OCI-LY7 (cell line): ENCODE measurements around the gene PDE6G. TPM values are rescaled to one million over a fixed set of nuclear protein-coding genes. Genes with fewer than 3 reads are reported as not detected.

Experiments used
- BruUV-seq: library from RNA; stranded (reverse); fragments of 400-500 nt; replicated peaks from 2 replicates; lab custom pipeline; 2021; lab: Mats Ljungman, UMichigan
- CTCF ChIA-PET: fragments of 300-600 bp; sonication (Branson Sonifier 250); formaldehyde crosslinking; loops from one replicate; lab custom pipeline; 2022; ENCODE audit warnings: antibody characterized with exemption; ENCODE audit not compliant: unreplicated experiment; lab: Charles Lee
- POLR2A ChIA-PET: fragments of 300-600 bp; sonication (Branson Sonifier 250); formaldehyde crosslinking; loops from one replicate; lab custom pipeline; 2022; ENCODE audit warnings: antibody characterized with exemption; lab: Charles Lee
- DNase-seq: peaks from one replicate; pipeline ENCODE4 v3.0.0-alpha.2; 2015; ENCODE audit warnings: low spot score
- H2AFZ ChIP-seq: fragments of 200-600 bp; sonication (generic), shearing (Covaris generic); 2 replicates; pipeline ENCODE4 v1.6.1; 2014; ENCODE audit warnings: mild to moderate bottlenecking, antibody characterized with exemption, low read length, moderate library complexity
- H3K27ac ChIP-seq: fragments of 200-600 bp; sonication (generic); 2 replicates; pipeline ENCODE4 v1.5.1; 2014; ENCODE audit warnings: mixed run types, low read depth, mild to moderate bottlenecking, moderate library complexity, low read length, inconsistent platforms; ENCODE audit not compliant: poor library complexity, severe bottlenecking
- H3K36me3 ChIP-seq: fragments of 200-600 bp; sonication (generic); 2 replicates; pipeline ENCODE4 v1.6.1; 2014; ENCODE audit warnings: mild to moderate bottlenecking, antibody characterized with exemption, low read length, moderate library complexity, mixed read lengths; ENCODE audit not compliant: insufficient read depth
- H3K4me1 ChIP-seq: fragments of 200-600 bp; sonication (generic); 2 replicates; pipeline ENCODE4 v1.5.1; 2014; ENCODE audit warnings: mild to moderate bottlenecking, low read length; ENCODE audit not compliant: insufficient read depth, poor library complexity, severe bottlenecking
- H3K4me2 ChIP-seq: fragments of 200-600 bp; sonication (generic); 2 replicates; pipeline ENCODE4 v1.6.1; 2014; ENCODE audit warnings: mild to moderate bottlenecking, low read length
- H3K4me3 ChIP-seq: fragments of 200-600 bp; sonication (generic); 2 replicates; pipeline ENCODE4 v1.5.1; 2014; ENCODE audit warnings: mild to moderate bottlenecking, low read depth, low read length; ENCODE audit not compliant: poor library complexity, severe bottlenecking
- H3K79me2 ChIP-seq: fragments of 200-600 bp; sonication (generic); 2 replicates; pipeline ENCODE4 v1.6.1; 2016; ENCODE audit warnings: low read depth, mild to moderate bottlenecking, low read length, moderate library complexity, mixed read lengths; ENCODE audit not compliant: insufficient read depth
- H3K9me2 ChIP-seq: fragments of 200-600 bp; sonication (generic); 2 replicates; pipeline ENCODE4 v1.6.1; 2016; ENCODE audit warnings: mild to moderate bottlenecking, low read length, mixed read lengths; ENCODE audit not compliant: insufficient read depth
- H3K9me3 ChIP-seq: fragments of 200-600 bp; sonication (generic); 2 replicates; pipeline ENCODE4 v1.6.1; 2014; ENCODE audit warnings: mild to moderate bottlenecking, mixed run types, low read length, mixed read lengths
- H4K20me1 ChIP-seq: fragments of 200-600 bp; sonication (generic); 2 replicates; pipeline ENCODE4 v1.6.1; 2014; ENCODE audit warnings: mild to moderate bottlenecking, antibody characterized with exemption, low read length, moderate library complexity, mixed read lengths; ENCODE audit not compliant: insufficient read depth
- EZH2phosphoT487 ChIP-seq: fragments of 200-600 bp; sonication (generic); IDR thresholded peaks from 2 replicates; pipeline ENCODE4 v1.6.1; 2018; ENCODE audit warnings: low read depth, borderline replicate concordance, mild to moderate bottlenecking, mixed run types, antibody characterized with exemption, low read length, moderate library complexity, mixed read lengths
- intact Hi-C: fragments of 100-400 bp; cut with micrococcal nuclease; formaldehyde crosslinking; loops from one replicate; pipeline ENCODE4 v1.10.0; 2022; ENCODE audit not compliant: unreplicated experiment
- total RNA-seq, 2 experiments: library from RNA; depleted of rRNA in 1 of 2; stranded (reverse); fragments of >200 nt in 1 of 2; shearing (Covaris generic) in 1 of 2; gene quantifications; 2 replicates each; pipeline ENCODE4 v1.2.3, GENCODE V29; 2014 to 2022
- TF ChIP-seq, protein P1 (sequence below): fragments of 200-600 bp; sonication (generic); conservative IDR thresholded peaks from 2 replicates; pipeline ENCODE4 v1.5.1; 2014; ENCODE audit warnings: mild to moderate bottlenecking, antibody characterized with exemption, low read length, moderate library complexity, mixed read lengths

Gene PDE6G
- total RNA-seq, 2 experiments from 2014 or later: 0.44 TPM; not detected in 1

DNA sequence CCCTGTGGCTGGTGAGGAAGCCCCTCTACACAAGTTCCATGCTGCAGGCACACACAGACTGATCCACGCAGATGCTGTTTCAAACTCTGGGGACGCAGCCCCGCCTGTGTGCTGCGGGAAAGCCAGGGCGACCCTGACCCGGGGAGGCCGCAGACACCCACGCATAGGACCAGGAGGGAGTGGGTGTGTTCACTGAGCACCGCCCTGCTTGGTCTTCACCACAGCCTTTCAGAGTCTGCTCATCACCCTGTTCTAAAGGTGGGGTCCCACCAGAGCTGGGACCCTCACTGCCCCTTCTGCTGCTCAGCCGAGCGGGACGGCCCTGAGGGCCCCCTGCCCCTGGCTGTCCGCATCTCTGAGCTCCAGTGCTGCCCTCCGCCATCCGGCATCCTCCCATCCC is 11.8 kb downstream of the PDE6G start:
- H4K20me1 ChIP-seq: no peaks in the 10 kb centered on the region
- CTCF ChIA-PET: no interaction called here
- H3K79me2 ChIP-seq: no peaks in the 10 kb centered on the region
- no peaks in the 10 kb centered on the region for H3K4me1 ChIP-seq
- H3K27ac ChIP-seq: no peak overlapping the region
- POLR2A ChIA-PET: no interaction called here
- H3K36me3 ChIP-seq: no peaks in the 10 kb centered on the region
- no peak overlapping the region for H3K4me2 ChIP-seq
- H3K9me2 ChIP-seq: no peaks in the 10 kb centered on the region
- BruUV-seq: no TSS peak
- DNase-seq: no peak
- TF ChIP-seq, protein P1, sequence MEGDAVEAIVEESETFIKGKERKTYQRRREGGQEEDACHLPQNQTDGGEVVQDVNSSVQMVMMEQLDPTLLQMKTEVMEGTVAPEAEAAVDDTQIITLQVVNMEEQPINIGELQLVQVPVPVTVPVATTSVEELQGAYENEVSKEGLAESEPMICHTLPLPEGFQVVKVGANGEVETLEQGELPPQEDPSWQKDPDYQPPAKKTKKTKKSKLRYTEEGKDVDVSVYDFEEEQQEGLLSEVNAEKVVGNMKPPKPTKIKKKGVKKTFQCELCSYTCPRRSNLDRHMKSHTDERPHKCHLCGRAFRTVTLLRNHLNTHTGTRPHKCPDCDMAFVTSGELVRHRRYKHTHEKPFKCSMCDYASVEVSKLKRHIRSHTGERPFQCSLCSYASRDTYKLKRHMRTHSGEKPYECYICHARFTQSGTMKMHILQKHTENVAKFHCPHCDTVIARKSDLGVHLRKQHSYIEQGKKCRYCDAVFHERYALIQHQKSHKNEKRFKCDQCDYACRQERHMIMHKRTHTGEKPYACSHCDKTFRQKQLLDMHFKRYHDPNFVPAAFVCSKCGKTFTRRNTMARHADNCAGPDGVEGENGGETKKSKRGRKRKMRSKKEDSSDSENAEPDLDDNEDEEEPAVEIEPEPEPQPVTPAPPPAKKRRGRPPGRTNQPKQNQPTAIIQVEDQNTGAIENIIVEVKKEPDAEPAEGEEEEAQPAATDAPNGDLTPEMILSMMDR: no peak
- no peak for TF ChIP-seq EZH2phosphoT487
- no peak overlapping the region for H3K4me3 ChIP-seq
- intact Hi-C loops: no loop called here
- no peak overlapping the region for H2AFZ ChIP-seq
- no peaks in the 10 kb centered on the region for H3K9me3 ChIP-seq

- intact Hi-C loops: no loop called here
- BruUV-seq: no TSS peak
- H4K20me1 ChIP-seq: no peaks in the 10 kb centered on the region
- CTCF ChIA-PET: no interaction called here
- no peaks in the 10 kb centered on the region for H3K9me2 ChIP-seq
- no peak overlapping the region for H3K4me2 ChIP-seq
- POLR2A ChIA-PET: no interaction called here
- H3K27ac ChIP-seq: no peak overlapping the region
- TF ChIP-seq EZH2phosphoT487: no peak
- TF ChIP-seq, protein P1: no peak
- H3K36me3 ChIP-seq: no peaks in the 10 kb centered on the region
- DNase-seq: no peak
- H3K9me3 ChIP-seq: no peaks in the 10 kb centered on the region
- no peak overlapping the region for H2AFZ ChIP-seq
- H3K4me1 ChIP-seq: peaks cover 5% of the 10 kb centered on the region
- no peak overlapping the region for H3K4me3 ChIP-seq
- H3K79me2 ChIP-seq: no peaks in the 10 kb centered on the region
These were observed 14.4 kb downstream of the PDE6G start for GRCh38 chr17:81641825-81642489.

DNA sequence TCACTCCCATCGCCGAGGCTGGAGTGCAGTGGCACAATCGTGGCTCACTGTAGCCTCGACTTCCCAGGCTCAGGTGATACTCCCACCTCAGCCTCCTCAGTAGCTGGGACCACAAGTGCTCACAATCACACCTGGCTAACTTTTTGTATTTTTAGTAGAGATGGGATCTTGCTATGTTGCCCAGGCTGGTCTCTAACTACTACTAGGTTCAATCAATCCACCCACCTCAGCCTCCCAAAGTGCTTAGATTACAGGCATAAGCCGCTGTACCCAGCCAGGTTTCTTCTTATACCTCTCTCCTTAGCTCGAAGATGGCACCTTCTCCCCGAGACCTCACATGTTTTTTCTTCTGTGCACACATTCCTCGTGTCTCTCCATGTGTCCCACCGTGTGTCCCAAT is 16.3 kb downstream of the PDE6G start:
- TF ChIP-seq, protein P1: no peak
- no peak for TF ChIP-seq EZH2phosphoT487
- Histone ChIP-seq H3K27ac (no peak overlapping the region), H4K20me1 (peaks cover 13% of the 10 kb centered on the region; the same call in 1 of the 2 replicates), H3K9me3 (no peaks in the 10 kb centered on the region), H3K4me3 (no peak overlapping the region), H3K9me2 (no peaks in the 10 kb centered on the region), H2AFZ (no peak overlapping the region), H3K79me2 (peaks cover 17% of the 10 kb centered on the region), H3K4me2 (no peak overlapping the region), H3K4me1 (peaks cover 15% of the 10 kb centered on the region), H3K36me3 (no peaks in the 10 kb centered on the region)
- POLR2A ChIA-PET: no interaction called here
- DNase-seq: no peak
- CTCF ChIA-PET: no interaction called here
- BruUV-seq: no TSS peak
- intact Hi-C loops: no loop called here
